Nucleus accumbens (tissue), 56 donors: Measurements from ENCODE around the gene NBEA.
"Not testable (repeated sequence)": the region's sequence is repeated elsewhere in the genome, so short reads cannot be mapped to it uniquely, and the experiment has no call there.

Source experiments
- DNase-seq, 56 donors: peaks; one replicate each; lab custom pipeline; 2025; lab: John Stamatoyannopoulos, UW

The NBEA gene

DNA sequence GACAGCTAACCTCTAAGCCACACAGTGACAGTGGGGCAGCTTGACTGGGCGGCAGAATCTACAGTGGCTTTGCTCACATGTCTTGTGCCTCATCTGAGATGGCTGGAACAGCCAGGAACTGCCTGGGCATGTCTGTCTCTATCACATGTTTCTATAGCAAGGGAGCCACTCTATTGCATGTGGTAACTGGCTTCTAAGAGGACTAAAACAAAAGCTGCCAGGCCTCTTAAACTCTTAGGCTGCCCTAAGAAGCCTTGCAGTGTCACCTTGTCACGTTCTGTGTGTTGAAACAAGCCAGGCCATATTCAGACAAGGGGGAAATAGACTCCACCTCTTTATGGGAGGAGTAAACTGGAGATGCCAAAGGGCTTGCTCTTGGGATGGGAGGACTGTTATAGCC, 657.3 kb downstream of the NBEA start:
- no peak for DNase-seq

DNA sequence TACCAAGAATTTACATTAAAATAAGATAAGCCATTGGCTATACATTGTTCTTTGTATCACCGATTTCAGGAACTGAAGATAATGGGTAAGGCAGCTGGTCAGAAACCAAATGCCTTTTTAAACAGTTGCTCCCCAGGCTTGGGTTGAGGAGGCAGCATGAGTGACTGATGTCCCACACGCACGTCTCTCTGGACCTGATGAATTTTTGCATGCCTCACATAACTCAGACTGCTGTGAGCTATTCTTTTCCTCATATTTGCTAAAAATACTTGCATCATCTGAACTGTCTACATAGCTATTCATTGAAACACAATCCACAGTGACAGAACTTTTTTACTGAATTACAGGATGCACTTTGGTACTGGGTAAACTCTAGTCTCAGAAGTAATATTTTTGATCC, 658.1 kb downstream of the NBEA start:
- DNase-seq = no peak

DNA sequence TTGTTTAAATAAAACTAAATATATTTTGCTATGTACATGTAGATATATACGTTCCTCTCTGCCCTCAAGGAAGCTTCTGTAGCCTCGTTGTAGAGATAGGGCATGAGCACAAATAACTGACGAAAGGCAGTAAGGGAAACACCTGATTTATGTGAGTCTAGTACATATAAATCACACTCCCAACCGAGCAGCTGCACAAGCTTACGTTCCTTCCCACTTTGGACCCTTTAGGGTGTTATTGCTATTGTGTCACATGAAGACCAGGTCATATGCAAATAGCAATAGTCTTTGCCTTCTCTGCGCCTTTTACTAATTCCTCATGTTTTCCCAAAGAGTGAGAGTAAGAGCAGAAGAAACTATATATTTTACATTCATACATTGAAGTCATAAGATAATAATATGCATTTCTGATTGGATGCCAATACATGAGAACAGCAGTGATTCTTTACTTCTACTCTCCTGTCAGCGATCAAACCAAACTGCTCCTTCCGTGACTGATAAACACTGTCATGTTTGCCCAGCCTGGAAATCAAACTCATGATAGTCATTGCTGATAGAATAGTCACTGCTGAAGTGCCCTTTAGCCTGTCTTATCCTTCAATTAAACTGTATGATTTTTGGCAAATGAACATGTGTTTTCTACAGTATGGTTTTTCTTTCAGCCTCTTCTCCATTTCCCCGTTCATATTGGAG, 661.7 kb downstream of the NBEA start:
- DNase-seq = no peak

DNA sequence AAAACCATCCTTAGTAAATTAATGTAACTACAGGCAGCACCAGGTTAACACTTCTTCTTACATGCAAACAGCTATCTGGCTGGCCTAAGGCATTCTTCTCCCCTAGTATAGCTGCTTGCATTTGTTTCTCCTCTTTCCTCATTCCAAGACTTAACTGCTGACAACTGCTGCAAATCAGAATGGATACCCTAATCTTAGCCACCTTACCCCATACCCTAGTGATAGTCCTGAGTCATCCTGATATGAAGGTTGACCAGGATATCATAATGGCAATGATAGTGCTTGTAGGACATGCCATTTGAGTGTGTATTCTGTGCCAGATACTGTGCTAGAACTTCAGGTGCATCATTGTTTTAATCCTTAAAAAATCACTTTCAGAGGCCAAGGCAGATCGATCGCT, 672.6 kb downstream of the NBEA start:
- no peak for DNase-seq

DNA sequence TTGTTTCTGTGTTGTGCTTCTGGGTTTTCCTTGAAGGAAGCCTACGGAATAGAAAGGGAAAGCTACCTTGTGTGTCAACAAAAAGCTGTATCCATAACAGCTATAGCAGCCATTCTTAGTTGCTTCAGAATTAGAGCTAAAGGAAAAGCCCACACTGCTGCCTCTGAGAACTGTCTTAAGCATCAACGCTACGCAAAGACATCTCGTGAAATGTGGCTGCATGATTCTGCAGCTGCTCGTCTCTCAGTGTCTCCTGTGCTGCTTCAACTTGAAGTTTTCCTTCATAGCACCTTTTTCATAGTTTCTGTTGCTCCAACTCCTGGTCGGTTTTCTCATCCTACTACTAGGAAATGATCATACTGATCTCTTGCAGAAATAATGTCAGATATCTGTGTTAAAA, 675.4 kb downstream of the NBEA start:
- peak in 2 of 56 donors; percentile 16 to 19 for DNase-seq

DNA sequence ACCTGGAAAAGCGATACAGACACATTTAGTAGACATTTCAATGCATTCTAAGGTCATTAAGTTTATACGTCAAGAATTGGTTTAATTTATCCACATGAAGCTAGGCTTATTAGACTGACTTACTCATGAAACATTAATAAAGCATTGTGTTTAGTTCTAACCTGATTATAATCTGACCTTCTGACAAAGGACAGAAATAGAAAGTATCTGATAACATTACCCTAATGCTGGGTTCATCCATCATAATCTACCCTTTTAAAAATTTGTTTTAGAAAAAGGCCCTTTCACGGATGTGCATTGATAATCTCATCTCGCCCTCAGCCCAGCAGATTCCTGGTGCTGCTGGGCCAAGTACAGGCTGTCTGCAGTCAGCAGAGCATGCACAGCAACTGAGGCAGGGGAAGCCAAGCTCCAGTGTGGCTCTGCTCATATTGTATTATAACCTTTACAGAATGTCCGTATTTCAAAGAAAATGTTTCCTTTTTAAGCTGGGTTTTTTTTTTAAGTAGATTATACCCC, 676.6 kb downstream of the NBEA start:
- DNase-seq = no peak

DNA sequence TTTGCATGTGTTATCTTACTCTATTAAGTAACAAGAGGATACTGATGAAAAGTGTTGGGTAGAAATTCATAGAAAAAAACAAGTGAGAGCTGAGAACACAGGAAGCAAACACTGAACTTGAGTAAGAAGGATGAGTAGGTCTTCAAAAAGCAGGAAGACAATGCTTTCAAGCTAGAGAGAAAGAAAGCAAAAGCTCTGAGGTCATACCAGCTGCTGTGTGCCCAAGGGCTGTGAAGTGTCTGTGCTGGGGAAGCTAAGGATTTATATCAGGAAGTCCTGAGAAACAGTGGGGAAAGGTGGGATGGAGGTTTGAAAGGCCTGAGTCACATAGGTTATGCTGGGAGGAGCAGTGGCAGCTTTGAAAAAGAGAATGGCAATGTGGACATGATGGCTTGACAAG, 679.9 kb downstream of the NBEA start:
- DNase-seq = no peak

DNA sequence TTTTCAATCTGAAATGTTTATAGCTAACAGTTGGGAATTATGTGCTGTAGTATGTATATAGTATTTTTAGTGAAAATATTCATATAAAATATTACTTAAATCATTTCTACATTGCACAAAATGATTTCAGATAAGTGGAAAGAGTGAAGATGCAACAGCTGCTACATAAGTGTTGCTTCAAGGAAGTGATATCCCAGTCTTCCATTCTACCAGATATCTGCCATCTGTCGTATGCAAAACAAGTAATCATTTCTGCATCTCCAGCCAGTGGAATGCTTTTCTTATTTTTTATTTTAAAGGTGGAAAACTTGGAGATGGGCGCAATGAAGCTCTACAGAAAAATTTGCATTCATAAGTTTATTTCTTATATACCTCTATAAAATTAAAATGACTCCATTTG, 687.0 kb downstream of the NBEA start:
- no peak for DNase-seq

DNA sequence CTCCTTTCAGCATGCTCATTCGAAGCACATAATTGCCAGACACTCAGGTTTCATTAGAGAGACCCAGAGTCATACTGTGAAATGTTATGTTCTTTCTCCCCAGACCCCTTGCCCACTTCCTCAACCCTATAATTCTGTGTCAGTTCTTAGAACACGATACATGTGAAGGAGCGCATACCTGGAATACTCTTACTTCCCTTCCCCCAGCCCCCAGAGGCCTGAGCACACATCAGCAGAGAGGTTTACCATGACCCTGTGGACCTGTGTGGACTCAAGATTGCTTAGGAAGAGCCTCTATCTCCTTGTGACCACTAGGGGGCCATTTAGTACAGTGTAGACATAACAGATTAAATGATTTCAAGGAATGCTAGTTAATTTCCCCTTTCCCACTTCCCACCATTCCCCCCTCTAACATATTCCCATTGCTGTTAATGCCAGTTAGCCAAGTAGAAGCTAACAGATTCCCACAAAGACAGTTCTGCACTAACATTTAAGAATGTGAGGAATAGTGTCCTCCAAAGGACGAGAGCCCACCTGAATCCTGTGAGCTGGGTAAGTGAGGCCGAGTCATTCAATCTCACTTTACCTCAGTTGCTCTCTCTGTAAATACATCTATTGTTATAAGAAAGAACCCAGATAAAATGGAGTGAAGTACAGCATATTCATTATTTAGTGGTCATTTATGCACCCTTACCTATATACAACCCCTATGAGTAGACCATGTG, 688.6 kb downstream of the NBEA start:
- DNase-seq = peak in 1 of 56 donors; percentile 0

DNA sequence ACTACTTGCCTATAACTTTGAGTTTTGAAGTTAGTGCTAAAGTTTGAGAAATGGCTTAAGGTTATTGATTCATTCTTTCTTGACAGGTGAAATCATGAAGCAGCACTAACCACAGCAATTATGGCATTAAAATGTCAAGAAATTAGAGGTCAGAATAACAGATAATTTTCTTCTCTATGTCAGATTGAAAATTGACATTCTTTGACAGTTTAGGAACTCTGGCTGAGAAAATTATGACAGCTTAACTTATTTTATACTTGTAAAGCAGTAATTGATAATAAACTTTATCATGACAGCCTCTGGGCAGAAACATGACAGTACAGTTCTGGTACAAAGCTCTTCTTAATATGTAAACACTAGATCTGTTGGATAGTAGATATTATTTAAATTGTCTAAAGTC, 689.6 kb downstream of the NBEA start:
- no peak for DNase-seq

DNA sequence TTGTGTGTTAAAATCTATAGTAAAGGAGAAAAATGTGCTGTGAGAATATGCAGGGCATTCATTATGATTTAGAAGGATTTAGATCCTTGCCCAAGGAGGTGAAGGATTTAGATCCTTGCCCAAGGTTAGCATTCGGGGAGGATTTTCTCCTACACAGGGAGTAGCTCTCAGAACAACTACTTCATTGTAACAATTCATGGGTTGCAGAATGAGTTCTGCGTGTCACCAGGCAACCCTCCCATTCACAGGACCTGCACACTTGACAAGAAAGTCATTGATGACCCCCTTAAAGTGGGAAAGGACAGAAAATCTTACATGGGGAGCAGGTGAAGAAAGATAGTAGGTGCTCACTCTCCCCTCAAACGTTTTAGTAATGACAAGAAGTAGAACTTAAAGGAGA, 701.6 kb downstream of the NBEA start:
- DNase-seq = no peak

DNA sequence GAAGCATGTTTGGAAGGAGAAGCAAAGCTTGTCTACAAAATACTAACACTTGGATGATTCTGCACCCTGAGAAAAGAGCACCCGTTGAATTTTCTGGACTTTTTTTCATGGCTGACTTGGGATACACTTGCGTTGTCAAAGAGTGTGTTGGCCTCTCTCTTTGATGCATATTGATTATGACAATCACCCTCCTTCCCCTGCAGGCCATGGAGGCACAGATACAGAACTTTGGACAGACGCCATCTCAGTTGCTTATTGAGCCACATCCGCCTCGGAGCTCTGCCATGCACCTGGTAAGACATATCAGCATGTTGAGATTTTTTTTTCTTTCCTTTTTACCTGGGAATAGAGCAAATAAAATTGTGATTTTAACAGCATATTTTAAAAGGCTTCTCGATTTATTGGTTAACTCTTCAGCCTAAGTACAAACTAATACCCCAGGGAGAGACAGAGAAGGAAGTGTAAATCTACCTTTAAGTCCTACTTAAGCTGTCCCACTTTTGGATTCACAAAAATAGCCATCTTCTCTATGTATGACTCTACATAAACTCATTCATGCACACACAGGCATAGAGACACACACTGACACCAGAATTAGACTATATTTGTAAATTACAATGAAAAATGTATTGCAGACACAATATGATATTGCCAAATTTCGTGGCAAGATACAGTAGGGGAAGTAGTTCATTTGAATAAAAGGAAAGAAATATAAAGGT, 704.1 kb downstream of the NBEA start:
- DNase-seq = no peak

DNA sequence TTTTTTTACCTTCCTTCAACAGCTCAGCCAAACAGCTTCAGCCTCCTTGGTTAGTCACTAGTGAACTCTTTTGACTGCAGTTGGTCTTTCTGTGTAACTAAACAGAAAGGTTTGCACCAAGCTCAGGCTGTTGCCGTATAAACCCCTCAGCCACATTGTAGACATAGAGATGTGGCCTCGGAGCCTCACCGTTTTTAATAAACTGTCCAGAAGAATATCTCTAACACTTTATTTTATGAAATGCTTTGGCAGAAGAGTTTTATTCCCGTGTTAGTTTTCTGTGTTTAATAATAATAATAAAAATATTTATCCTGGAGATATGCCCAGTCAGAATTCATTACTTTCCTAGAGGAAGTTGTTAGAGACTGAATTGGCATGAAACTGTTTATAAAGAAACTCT, 706.1 kb downstream of the NBEA start:
- DNase-seq = no peak

DNA sequence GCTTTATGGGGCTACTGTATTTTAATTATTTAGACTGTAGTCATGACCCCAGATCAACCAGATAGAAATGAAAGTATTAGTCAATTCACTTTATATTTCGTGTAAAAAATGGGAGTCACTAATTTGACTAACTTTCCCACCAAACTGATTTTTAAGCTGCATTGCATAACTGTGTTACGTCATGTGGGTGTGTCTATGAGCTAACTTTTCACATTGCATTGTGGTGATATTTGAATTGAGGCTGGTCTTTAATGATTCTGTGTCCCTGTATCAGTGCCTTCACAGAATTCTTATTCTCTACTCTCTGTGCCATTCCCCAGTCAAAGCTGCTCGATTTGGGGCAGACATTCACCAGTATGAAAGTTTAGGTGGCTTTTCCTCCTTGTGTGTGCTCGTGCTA, 707.1 kb downstream of the NBEA start:
- DNase-seq = no peak

DNA sequence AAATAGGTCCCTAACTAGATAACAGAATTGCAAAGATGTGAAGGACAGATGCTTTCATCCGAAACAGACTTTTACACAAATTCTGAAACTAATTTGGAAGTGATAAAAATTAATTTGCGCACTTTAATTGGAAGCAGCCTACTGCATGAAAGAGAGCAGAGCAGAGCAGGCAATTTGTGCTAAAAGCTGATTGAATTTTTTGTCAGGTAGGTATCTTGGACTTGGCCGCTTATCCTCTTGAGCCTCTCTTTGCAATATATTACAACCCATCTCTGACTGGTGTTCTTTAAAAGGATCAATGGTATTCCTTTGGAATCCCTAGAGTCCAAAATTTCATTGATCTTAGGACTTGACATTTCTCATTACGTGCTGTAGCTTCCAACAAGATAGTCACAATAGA, 717.7 kb downstream of the NBEA start:
- DNase-seq = no peak

DNA sequence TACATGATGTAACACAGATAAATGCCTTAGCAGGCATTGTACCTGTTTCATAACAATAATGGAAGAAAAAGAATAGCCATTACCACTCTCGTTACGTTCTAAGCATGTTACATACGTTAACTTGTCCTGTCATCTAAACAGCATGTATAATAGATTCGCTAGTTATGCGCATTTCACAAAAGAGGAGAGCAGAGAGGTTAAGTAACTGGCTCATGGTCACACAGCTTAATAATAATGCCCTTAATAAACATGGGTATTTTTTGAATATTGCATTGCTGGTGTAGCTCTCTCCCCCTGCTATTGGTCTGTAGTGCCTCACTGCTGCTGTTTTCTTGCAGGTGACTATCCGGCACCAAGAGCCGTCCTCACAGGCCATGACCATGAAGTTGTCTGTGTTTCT, 722.7 kb downstream of the NBEA start:
- no peak for DNase-seq

DNA sequence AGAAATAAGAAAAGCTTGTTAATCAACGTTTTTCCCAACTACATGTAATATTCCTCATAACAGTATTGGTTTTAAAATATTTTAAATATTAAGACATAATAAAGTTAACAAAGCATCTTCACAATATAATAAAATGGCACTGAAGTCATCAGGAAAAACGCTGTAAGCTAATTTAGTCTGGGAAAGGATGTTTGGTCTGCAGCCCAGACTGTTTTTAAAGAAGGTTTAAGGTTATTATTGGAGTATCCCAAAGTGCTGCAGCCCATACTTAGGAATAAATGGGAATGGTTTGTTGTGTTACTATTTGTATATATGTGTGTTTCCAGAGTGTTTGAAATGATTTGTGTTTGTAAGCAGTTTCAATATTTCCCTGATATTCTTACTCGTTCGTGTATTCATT, 727.3 kb downstream of the NBEA start:
- no peak for DNase-seq

DNA sequence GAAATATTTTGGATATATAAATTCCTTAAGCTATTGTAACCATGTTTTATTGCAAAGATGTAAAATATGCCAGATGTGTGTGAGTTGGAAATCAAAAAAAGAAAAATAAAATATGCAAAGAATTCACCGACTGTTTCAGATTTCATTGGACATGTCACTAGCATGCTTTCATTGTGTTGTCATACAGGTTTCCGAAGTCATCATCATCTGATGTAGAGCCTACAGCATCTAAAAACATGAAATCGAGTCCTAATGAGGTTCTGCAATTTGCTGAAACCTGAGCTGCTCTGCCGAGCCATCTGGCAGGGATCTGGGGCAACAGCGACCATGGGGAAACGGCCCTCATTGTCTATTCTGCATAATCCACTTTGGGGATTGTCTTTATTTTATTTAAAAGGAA, 730.5 kb downstream of the NBEA start:
- DNase-seq = no peak

DNA sequence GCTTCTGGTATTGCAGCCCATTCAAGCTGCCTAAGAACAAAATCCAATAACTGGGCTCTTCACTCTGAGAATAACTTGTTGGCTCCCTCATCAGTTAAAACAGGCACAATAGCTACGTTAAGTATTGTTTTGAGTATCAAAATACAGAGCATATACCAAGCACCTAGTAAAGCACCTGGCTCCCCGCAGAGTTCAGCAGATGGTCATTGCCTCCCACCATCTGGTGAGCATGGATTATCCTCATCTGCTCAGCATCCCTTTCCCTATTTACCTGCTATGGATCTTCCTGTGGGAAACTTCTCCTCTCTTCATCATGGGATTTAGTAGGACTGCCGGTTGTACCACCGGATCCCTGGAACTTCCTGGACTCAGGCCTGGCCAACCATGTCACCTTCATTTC, 733.6 kb downstream of the NBEA start:
- DNase-seq = no peak

DNA sequence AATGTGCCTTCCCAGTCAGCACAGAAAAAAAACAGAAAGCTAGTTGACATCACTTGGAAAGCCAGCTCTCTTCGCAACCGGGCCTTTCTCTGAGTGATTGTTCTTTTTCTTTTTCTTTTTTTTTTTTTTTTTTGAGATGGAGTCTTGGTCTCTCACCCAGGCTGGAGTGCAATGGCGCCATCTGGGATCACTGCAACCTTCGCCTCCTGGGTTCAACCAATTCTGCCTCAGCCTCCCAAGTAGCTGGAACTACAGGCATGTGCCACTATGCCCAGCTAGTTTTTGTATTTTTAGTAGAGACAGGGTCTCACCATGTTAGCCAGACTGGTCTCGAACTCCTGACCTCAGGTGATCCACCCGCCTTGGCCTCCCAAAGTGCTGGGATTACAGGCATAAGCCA, 735.8 kb downstream of the NBEA start:
- DNase-seq = not testable (repeated sequence)

DNA sequence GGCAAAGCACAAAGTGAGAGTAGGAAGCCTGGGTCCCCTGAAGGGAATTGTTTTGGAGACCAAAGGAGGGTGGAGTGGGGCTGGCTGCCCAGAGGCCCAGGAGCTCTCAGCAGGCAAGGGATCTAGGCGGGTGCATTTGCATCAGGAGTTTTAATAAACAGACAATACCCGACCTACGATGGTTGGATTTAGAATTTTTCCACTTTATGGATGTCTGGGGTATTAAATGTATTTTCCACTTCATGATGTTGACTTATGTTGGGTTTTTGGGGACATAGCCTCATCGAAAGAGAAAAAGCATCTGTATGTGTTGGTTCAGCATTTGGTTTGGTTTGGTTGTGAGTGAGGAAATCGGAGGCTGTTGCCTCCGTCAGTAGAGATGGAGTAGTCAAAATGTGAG, 739.6 kb downstream of the NBEA start:
- DNase-seq = no peak

DNA sequence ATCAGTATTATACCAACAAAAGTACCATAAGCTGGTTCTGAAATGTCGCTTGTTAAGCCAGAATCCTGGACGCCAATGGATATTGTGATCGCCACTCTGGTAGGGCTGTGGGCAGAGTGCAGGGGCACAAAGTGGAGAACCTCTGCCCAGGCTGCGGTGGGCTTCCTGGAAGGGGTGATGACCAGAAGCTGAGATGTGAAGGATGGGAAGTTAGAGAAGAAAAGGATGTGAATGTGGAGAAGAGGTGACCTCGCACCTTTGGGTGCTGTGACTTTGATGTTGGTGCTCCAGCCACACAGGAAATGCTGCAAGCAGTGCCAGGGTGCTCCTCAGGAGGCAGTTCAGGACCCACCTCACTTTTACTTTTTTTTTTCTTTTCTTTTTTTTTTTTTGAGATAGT, 742.4 kb downstream of the NBEA start:
- no peak for DNase-seq
